Measurements from ENCODE around the gene SLAMF9.
A peak's percentile ranks its signal among the peaks of the same experiment; 100 is the strongest.

Gene SLAMF9

DNA sequence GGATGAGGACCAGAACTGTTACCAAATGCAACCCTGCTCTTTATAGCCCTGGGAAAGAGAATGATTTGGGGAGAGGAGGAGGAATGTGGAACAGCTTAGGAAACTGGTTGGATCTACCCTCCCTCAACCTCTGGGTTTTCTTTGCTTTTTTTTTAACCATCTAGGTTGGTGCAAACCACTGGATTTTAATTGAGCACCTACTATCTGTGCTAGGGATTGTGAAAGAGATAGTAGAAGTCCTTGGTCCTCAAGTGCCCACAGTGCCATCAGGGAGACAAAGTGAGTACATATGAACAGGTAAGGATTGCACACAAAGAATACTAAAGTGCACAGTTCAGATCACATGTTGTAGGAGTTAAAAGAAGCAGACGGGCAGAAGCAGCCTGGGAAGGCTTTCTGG, 33.4 kb downstream of the SLAMF9 start:
- no peak overlapping the region for H3K4me2 ChIP-seq (ENCODE audit: low read depth, low read length, poor library complexity, severe bottlenecking)
- H3F3A ChIP-seq (ENCODE audit: insufficient read depth): peaks cover 17% of the 10 kb centered on the region
- no peak for TF ChIP-seq EZH2phosphoT487 (conservative IDR thresholded peaks at IDR 0.05; ENCODE audit: low read length)
- TF ChIP-seq, protein P1, sequence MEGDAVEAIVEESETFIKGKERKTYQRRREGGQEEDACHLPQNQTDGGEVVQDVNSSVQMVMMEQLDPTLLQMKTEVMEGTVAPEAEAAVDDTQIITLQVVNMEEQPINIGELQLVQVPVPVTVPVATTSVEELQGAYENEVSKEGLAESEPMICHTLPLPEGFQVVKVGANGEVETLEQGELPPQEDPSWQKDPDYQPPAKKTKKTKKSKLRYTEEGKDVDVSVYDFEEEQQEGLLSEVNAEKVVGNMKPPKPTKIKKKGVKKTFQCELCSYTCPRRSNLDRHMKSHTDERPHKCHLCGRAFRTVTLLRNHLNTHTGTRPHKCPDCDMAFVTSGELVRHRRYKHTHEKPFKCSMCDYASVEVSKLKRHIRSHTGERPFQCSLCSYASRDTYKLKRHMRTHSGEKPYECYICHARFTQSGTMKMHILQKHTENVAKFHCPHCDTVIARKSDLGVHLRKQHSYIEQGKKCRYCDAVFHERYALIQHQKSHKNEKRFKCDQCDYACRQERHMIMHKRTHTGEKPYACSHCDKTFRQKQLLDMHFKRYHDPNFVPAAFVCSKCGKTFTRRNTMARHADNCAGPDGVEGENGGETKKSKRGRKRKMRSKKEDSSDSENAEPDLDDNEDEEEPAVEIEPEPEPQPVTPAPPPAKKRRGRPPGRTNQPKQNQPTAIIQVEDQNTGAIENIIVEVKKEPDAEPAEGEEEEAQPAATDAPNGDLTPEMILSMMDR (IDR thresholded peaks at IDR 0.05; ENCODE audit: insufficient read depth, low read length, poor library complexity, severe bottlenecking): no peak
- no peak overlapping the region for H2AFZ ChIP-seq (ENCODE audit: low read depth, low read length, severe bottlenecking)
- peak overlapping the region; percentile 87 for H3K27ac ChIP-seq (ENCODE audit: low read depth, low read length)
- no peaks in the 10 kb centered on the region for H3K9me3 ChIP-seq (ENCODE audit: insufficient read depth, low read length)
- H3K36me3 ChIP-seq (ENCODE audit: low read length): 0 out of 2 replicates have a peak, but pooled peaks cover 6% of the 10 kb centered on the region
- no peaks in the 10 kb centered on the region for H3K27me3 ChIP-seq (ENCODE audit: low read length)
- no peak overlapping the region for H3K4me3 ChIP-seq (ENCODE audit: insufficient read depth, low read length, poor library complexity, severe bottlenecking)
- H3K9ac ChIP-seq (ENCODE audit: low read length): no peak overlapping the region
- no peaks in the 10 kb centered on the region for H3K9me2 ChIP-seq (replicated peaks; ENCODE audit: insufficient read depth, low read length)
- peaks cover 4% of the 10 kb centered on the region; the same call in 1 of the 2 replicates for H4K20me1 ChIP-seq (ENCODE audit: low read depth, low read length)
- H3K79me2 ChIP-seq (ENCODE audit: insufficient read depth, low read length): peaks cover 52% of the 10 kb centered on the region

DNA sequence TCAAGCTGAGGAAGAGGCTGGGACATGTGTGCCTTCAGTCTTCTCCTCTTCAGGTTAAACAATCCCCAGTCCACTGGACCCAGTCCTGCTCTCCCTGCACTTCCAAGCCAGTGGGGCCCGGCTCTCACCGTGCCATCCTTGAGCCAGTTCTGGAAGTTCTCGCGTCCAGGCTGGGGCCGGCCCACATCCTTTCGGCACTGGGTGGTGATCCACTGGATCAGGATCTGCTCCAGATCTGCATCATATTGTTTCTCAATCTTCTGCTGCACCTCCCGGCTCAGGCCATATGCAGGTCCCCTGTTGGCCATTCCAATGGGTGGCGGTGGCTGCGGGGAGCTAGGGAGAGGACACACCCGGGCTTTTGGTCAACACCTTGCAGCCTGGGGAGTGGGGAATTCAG, 33.8 kb downstream of the SLAMF9 start:
- peaks cover 21% of the 10 kb centered on the region for H3F3A ChIP-seq (ENCODE audit: insufficient read depth)
- H3K4me3 ChIP-seq (ENCODE audit: insufficient read depth, low read length, poor library complexity, severe bottlenecking): no peak overlapping the region
- H3K36me3 ChIP-seq (ENCODE audit: low read length): 0 out of 2 replicates have a peak, but pooled peaks cover 6% of the 10 kb centered on the region
- H3K27me3 ChIP-seq (ENCODE audit: low read length): no peaks in the 10 kb centered on the region
- no peak overlapping the region for H2AFZ ChIP-seq (ENCODE audit: low read depth, low read length, severe bottlenecking)
- peaks cover 51% of the 10 kb centered on the region for H3K79me2 ChIP-seq (ENCODE audit: insufficient read depth, low read length)
- TF ChIP-seq EZH2phosphoT487 (conservative IDR thresholded peaks at IDR 0.05; ENCODE audit: low read length): no peak
- no peak overlapping the region for H3K4me2 ChIP-seq (ENCODE audit: low read depth, low read length, poor library complexity, severe bottlenecking)
- H3K9ac ChIP-seq (ENCODE audit: low read length): no peak overlapping the region
- peaks cover 4% of the 10 kb centered on the region; the same call in 1 of the 2 replicates for H4K20me1 ChIP-seq (ENCODE audit: low read depth, low read length)
- no peaks in the 10 kb centered on the region for H3K9me2 ChIP-seq (replicated peaks; ENCODE audit: insufficient read depth, low read length)
- H3K9me3 ChIP-seq (ENCODE audit: insufficient read depth, low read length): no peaks in the 10 kb centered on the region
- H3K27ac ChIP-seq (ENCODE audit: low read depth, low read length): no peak overlapping the region

DNA sequence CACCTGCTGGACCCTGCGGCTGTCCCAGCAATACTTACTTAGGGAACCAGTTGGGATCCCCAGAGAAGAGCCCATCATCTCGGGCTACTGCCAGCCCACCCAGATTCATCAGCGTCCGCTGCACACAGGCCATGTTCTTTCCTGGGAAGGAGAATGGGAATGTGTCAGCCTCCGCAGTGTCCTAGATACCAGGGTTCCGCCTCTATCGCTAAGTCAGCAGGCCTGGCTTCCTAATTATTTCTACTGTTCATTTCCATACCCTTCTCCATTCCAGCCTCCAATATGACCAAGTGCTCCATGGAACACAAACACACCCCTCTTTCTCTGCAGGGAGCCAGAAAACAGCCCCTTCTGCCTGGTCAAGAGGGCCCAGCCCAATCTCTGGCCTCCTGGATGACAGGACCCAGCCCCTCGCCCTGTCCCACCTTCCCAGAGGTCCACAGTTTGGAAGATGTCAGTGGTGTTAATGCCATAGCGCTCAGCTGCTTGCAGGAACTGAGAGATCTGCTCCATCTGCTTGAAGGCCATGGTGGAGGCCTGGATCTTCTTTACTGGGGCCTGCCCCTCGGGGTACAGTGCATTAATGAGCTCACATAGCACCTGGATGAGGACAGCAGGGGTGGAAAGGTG, 34.7 kb downstream of the SLAMF9 start:
- Histone ChIP-seq H3K4me2 (ENCODE audit: low read depth, low read length, poor library complexity, severe bottlenecking) (no peak overlapping the region), H3K27ac (ENCODE audit: low read depth, low read length) (no peak overlapping the region), H3K9me2 (replicated peaks; ENCODE audit: insufficient read depth, low read length) (no peaks in the 10 kb centered on the region), H3K27me3 (ENCODE audit: low read length) (no peaks in the 10 kb centered on the region), H3K79me2 (ENCODE audit: insufficient read depth, low read length) (peaks cover 43% of the 10 kb centered on the region), H3K9ac (ENCODE audit: low read length) (no peak overlapping the region), H3K36me3 (ENCODE audit: low read length) (0 out of 2 replicates have a peak, but pooled peaks cover 6% of the 10 kb centered on the region), H3F3A (ENCODE audit: insufficient read depth) (peaks cover 21% of the 10 kb centered on the region), H3K9me3 (ENCODE audit: insufficient read depth, low read length) (no peaks in the 10 kb centered on the region), H4K20me1 (ENCODE audit: low read depth, low read length) (peaks cover 4% of the 10 kb centered on the region; the same call in 1 of the 2 replicates), H3K4me3 (ENCODE audit: insufficient read depth, low read length, poor library complexity, severe bottlenecking) (no peak overlapping the region), H2AFZ (ENCODE audit: low read depth, low read length, severe bottlenecking) (no peak overlapping the region)
- TF ChIP-seq EZH2phosphoT487 (conservative IDR thresholded peaks at IDR 0.05; ENCODE audit: low read length): no peak
- TF ChIP-seq, protein P1 (IDR thresholded peaks at IDR 0.05; ENCODE audit: insufficient read depth, low read length, poor library complexity, severe bottlenecking): no peak

Data from SU-DHL-6 (cell line).